ENCODE measurements around the gene MCM3AP.

The MCM3AP gene

GRCh38 chr21:46285206-46285661 lies at the start of gene MCM3AP:
Gene MCM3AP (minus strand): TSS chr21:46285611. CDS start chr21:46285286, 325 bp downstream.
- Histone ChIP-seq H4K20me1 (ENCODE audit: low read depth, low read length) (no peaks in the 10 kb centered on the region; the same call in 1 of the 2 replicates), H3K79me2 (ENCODE audit: insufficient read depth, low read length) (peaks cover 78% of the 10 kb centered on the region), H3K27ac (ENCODE audit: low read depth, low read length) (peak within 1 kb of the TSS; percentile 69), H3K9me2 (replicated peaks; ENCODE audit: insufficient read depth, low read length) (no peaks in the 10 kb centered on the region), H3K36me3 (ENCODE audit: low read length) (peaks cover 6% of the 10 kb centered on the region; the same call in 1 of the 2 replicates), H3K4me2 (ENCODE audit: low read depth, low read length, poor library complexity, severe bottlenecking) (peak within 1 kb of the TSS; percentile 86), H3K9me3 (ENCODE audit: insufficient read depth, low read length) (no peaks in the 10 kb centered on the region), H3K9ac (ENCODE audit: low read length) (peak within 1 kb of the TSS; percentile 91), H3K27me3 (ENCODE audit: low read length) (no peaks in the 10 kb centered on the region), H3F3A (ENCODE audit: insufficient read depth) (peaks cover 16% of the 10 kb centered on the region; the same call in 1 of the 2 replicates), H3K4me3 (ENCODE audit: insufficient read depth, low read length, poor library complexity, severe bottlenecking) (peak within 1 kb of the TSS; percentile 83), H2AFZ (ENCODE audit: low read depth, low read length, severe bottlenecking) (peak within 1 kb of the TSS; percentile 81)
- TF ChIP-seq CTCF (IDR thresholded peaks at IDR 0.05; ENCODE audit: insufficient read depth, low read length, poor library complexity, severe bottlenecking), result no peak
- TF ChIP-seq EZH2phosphoT487 (conservative IDR thresholded peaks at IDR 0.05; ENCODE audit: low read length), result no peak

GRCh38 chr21:46334351-46335140 lies 49.1 kb upstream of the MCM3AP start:
- Histone ChIP-seq H2AFZ (ENCODE audit: low read depth, low read length, severe bottlenecking) (no peak overlapping the region), H3K4me2 (ENCODE audit: low read depth, low read length, poor library complexity, severe bottlenecking) (no peak overlapping the region), H3K9ac (ENCODE audit: low read length) (no peak overlapping the region), H3K27me3 (ENCODE audit: low read length) (no peaks in the 10 kb centered on the region), H3K27ac (ENCODE audit: low read depth, low read length) (no peak overlapping the region), H3K9me2 (replicated peaks; ENCODE audit: insufficient read depth, low read length) (no peaks in the 10 kb centered on the region), H3K9me3 (ENCODE audit: insufficient read depth, low read length) (no peaks in the 10 kb centered on the region), H3F3A (ENCODE audit: insufficient read depth) (no peaks in the 10 kb centered on the region), H4K20me1 (ENCODE audit: low read depth, low read length) (0 out of 2 replicates have a peak, but pooled peaks cover 4% of the 10 kb centered on the region), H3K79me2 (ENCODE audit: insufficient read depth, low read length) (peaks cover 34% of the 10 kb centered on the region), H3K36me3 (ENCODE audit: low read length) (peaks cover 16% of the 10 kb centered on the region; the same call in 1 of the 2 replicates), H3K4me3 (ENCODE audit: insufficient read depth, low read length, poor library complexity, severe bottlenecking) (no peak overlapping the region)
- TF ChIP-seq CTCF (IDR thresholded peaks at IDR 0.05; ENCODE audit: insufficient read depth, low read length, poor library complexity, severe bottlenecking), result no peak
- TF ChIP-seq EZH2phosphoT487 (conservative IDR thresholded peaks at IDR 0.05; ENCODE audit: low read length), result no peak

GRCh38 chr21:46329796-46330195 lies 44.4 kb upstream of the MCM3AP start:
- Histone ChIP-seq H3K79me2 (ENCODE audit: insufficient read depth, low read length) (peaks cover 76% of the 10 kb centered on the region), H3K9ac (ENCODE audit: low read length) (no peak overlapping the region)

More at GRCh38 chr21:46329796-46330195, 44.4 kb upstream of the MCM3AP start:
- Histone ChIP-seq H3K9me3 (ENCODE audit: insufficient read depth, low read length) (no peaks in the 10 kb centered on the region), H3K4me2 (ENCODE audit: low read depth, low read length, poor library complexity, severe bottlenecking) (no peak overlapping the region), H3K27me3 (ENCODE audit: low read length) (no peaks in the 10 kb centered on the region), H3K27ac (ENCODE audit: low read depth, low read length) (no peak overlapping the region), H3K9me2 (replicated peaks; ENCODE audit: insufficient read depth, low read length) (no peaks in the 10 kb centered on the region), H4K20me1 (ENCODE audit: low read depth, low read length) (peaks cover 4% of the 10 kb centered on the region; the same call in 1 of the 2 replicates), H3F3A (ENCODE audit: insufficient read depth) (0 out of 2 replicates have a peak, but pooled peaks cover 4% of the 10 kb centered on the region), H3K36me3 (ENCODE audit: low read length) (peaks cover 16% of the 10 kb centered on the region; the same call in 1 of the 2 replicates), H2AFZ (ENCODE audit: low read depth, low read length, severe bottlenecking) (no peak overlapping the region), H3K4me3 (ENCODE audit: insufficient read depth, low read length, poor library complexity, severe bottlenecking) (no peak overlapping the region)
- no peak for TF ChIP-seq EZH2phosphoT487 (conservative IDR thresholded peaks at IDR 0.05; ENCODE audit: low read length)
- TF ChIP-seq CTCF (IDR thresholded peaks at IDR 0.05; ENCODE audit: insufficient read depth, low read length, poor library complexity, severe bottlenecking), result no peak

All from SU-DHL-6 (cell line).